Pancreas (tissue), 10 donors: ENCODE measurements around the gene ADD2. TPM values are rescaled to one million over a fixed set of nuclear protein-coding genes. Genes with fewer than 3 reads are reported as not detected.
"Not testable (repeated sequence)": the region's sequence is repeated elsewhere in the genome, so short reads cannot be mapped to it uniquely, and the experiment has no call there.

ENCODE experiments used
- ATAC-seq, 4 donors: fragments of 200-7000 bp; cut with Tn5 transposase; one replicate each; pipeline versions ENCODE4 v1.8.0 to v1.9.1; 2020; ENCODE audit warnings: mild to moderate bottlenecking in 4 of 4, moderate library complexity in 4 of 4
- DNase-seq, 6 donors: peaks; one replicate each; pipeline ENCODE4 v3.0.0-alpha.2; 2020
- FAIRE-seq: peaks from 2 replicates; lab custom pipeline; 2012; peaks lifted over from hg19 to GRCh38; lab: Jason Lieb, UNC
- H3K27ac ChIP-seq, 4 donors: fragments of 200-600 bp; sonication (generic); 1 replicate in 3 of 4; 2 replicates in 1 of 4; pipeline versions ENCODE4 v1.5.0 to v1.8.0; 2020
- H3K27me3 ChIP-seq, 4 donors: fragments of 200-600 bp; one replicate each; pipeline ENCODE4 v1.8.0; 2021
- H3K36me3 ChIP-seq, 3 donors: fragments of 200-600 bp; sonication (generic) in 1 of 3; one replicate each; pipeline versions ENCODE4 v1.5.0 to v1.8.0; 2020 to 2021
- H3K4me1 ChIP-seq, 3 donors: fragments of 200-600 bp; one replicate each; pipeline ENCODE4 v1.8.0; 2021
- H3K4me3 ChIP-seq, 4 donors: fragments of 200-600 bp; sonication (generic) in 2 of 4; one replicate each; pipeline versions ENCODE4 v1.5.0 to v1.8.0; 2020 to 2021
- H3K9me3 ChIP-seq, 4 donors: fragments of 200-600 bp; one replicate each; pipeline ENCODE4 v1.8.0; 2021
- WGBS, 2 donors: extraction: QIAGEN DNeasy Blood & Tissue Kit; methylation state at CpG; one replicate each; pipeline ENCODE4 v1.1.7; 2013; 5-methylcytosine and 5-hydroxymethylcytosine counted together
- intact Hi-C, 3 donors: fragments of 100-400 bp; cut with DNase I; formaldehyde crosslinking; loops; one replicate each; pipeline versions ENCODE4 v1.11.1 to v1.14.2; 2022
- polyA plus RNA-seq, 2 donors: library from polyadenylated mRNA; stranded (reverse); fragments of 200-250 nt; gene quantifications; one replicate each; pipeline ENCODE4 v1.2.3, GENCODE V29; 2013
- total RNA-seq, 6 donors: library from RNA; stranded (reverse); fragmentation: NEBNext Ultra II Directional in 4 of 6; extraction: Animal tissue kit (Norgen Biotek cat#: 25700) in 4 of 6; gene quantifications; one replicate each; pipeline versions ENCODE4 v1.2.1 to v1.2.4, GENCODE V29; 2021 to 2023
- TF ChIP-seq, protein P1 (sequence below), 4 donors: fragments of 200-600 bp; sonication (generic) in 3 of 4; IDR thresholded peaks; one replicate each; pipeline versions ENCODE4 v1.5.0 to v1.8.0; 2021; ENCODE audit warnings: antibody characterized with exemption in 4 of 4
- donor health status: healthy with polysubstance abuse.
- donor health status: DM: no; HTN: no; CAD: no; lungs with moderate emphysema.
- donor health status: DM: no; HTN: no; CAD: no.
- donor health status: control.
- donor health status: control.
- donor health status: Bipolar disorder and iron deficiency.
- donor health status: DM: yes; HTN: yes; CAD: no.
- donor health status: DM: no; HTN: no; CAD: no.
- donor health status: DM: no; HTN: no; CAD: no.
- donor health status: DM: yes; HTN: yes; CAD: no.

Gene ADD2
- total and polyA plus RNA-seq, 8 donors: 0.38 to 5.5 (median 3.3) TPM

DNA sequence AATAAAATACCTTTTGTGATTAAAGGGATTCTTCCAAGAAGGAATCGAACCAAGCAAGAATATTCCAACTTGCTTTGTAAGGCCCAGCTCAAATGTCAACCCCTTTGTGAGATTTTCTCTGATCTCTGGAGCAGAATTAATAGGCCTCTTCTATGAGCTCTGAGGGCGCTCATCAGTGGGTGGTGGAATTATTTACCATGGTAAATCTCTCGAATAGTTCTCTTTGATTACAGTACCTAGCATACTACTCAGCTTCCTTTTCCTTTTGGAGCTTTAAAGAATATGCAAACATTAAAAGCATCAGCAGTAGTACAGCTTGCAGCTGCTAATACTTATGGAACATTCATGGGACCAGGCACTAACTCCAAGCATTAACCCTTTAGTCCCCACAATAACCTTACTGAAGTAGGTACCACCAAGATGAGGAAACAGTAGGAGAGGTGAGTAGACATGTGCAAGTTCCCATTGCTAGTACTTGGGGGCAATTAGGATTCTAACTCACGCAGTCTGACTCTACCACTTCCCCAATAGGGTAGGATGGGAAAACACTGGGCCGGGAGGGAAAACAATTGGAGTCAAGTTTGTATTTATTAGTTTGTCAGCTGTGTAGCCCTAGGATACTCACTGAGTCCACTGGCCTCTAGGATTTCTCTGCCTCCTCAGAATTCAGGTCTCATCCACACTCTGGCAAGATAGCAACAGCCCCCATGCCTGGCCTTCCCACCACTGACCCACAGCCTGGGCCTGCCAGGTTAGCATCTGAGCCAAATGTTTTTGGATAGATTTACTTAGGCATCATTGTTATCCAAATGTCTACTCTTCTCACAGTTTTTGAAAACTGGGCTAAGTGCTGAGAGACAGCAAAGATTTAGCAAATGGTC is 21.7 kb downstream of the ADD2 start:
- H3K27ac ChIP-seq: no peak overlapping the region
- no peaks in the 10 kb centered on the region for H3K27me3 ChIP-seq
- ATAC-seq (no peak), FAIRE-seq (no peak), DNase-seq (no peak)
- no peaks in the 10 kb centered on the region for H3K4me1 ChIP-seq
- no peaks in the 10 kb centered on the region for H3K36me3 ChIP-seq
- TF ChIP-seq, protein P1, sequence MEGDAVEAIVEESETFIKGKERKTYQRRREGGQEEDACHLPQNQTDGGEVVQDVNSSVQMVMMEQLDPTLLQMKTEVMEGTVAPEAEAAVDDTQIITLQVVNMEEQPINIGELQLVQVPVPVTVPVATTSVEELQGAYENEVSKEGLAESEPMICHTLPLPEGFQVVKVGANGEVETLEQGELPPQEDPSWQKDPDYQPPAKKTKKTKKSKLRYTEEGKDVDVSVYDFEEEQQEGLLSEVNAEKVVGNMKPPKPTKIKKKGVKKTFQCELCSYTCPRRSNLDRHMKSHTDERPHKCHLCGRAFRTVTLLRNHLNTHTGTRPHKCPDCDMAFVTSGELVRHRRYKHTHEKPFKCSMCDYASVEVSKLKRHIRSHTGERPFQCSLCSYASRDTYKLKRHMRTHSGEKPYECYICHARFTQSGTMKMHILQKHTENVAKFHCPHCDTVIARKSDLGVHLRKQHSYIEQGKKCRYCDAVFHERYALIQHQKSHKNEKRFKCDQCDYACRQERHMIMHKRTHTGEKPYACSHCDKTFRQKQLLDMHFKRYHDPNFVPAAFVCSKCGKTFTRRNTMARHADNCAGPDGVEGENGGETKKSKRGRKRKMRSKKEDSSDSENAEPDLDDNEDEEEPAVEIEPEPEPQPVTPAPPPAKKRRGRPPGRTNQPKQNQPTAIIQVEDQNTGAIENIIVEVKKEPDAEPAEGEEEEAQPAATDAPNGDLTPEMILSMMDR (IDR thresholded peaks at IDR 0.05): no peak
- no peaks in the 10 kb centered on the region for H3K9me3 ChIP-seq
- no peak overlapping the region for H3K4me3 ChIP-seq
- WGBS, 2 donors: 67 to 82% methylated on average over 5 of the region's 5 CpGs
- intact Hi-C loops: no loop called here

GRCh38 chr2:70745276-70745825 is 22.6 kb downstream of the ADD2 start:
- WGBS, 2 donors: 74 to 81% methylated on average over 3 of the region's 3 CpGs
- H3K27me3 ChIP-seq: no peaks in the 10 kb centered on the region
- no peaks in the 10 kb centered on the region for H3K9me3 ChIP-seq
- FAIRE-seq (no peak), ATAC-seq (no peak), DNase-seq (no peak)
- H3K27ac ChIP-seq: no peak overlapping the region
- H3K4me3 ChIP-seq: no peak overlapping the region
- H3K36me3 ChIP-seq: no peaks in the 10 kb centered on the region
- intact Hi-C loops: no loop called here
- TF ChIP-seq, protein P1 (IDR thresholded peaks at IDR 0.05): no peak
- no peaks in the 10 kb centered on the region for H3K4me1 ChIP-seq

- FAIRE-seq (no peak), ATAC-seq (no peak), DNase-seq (no peak)
- Histone ChIP-seq H3K4me3 (no peak overlapping the region), H3K27ac (no peak overlapping the region), H3K9me3 (no peaks in the 10 kb centered on the region), H3K27me3 (no peaks in the 10 kb centered on the region), H3K36me3 (no peaks in the 10 kb centered on the region), H3K4me1 (no peaks in the 10 kb centered on the region)
- intact Hi-C loops: no loop called here
- 69 to 78% methylated on average over 3 of the region's 3 CpGs for WGBS, 2 donors
- TF ChIP-seq, protein P1 (IDR thresholded peaks at IDR 0.05): no peak
Measured at GRCh38 chr2:70744397-70744796, 23.6 kb downstream of the ADD2 start.

- FAIRE-seq (no peak), DNase-seq (no peak), ATAC-seq (no peak)
- TF ChIP-seq, protein P1 (IDR thresholded peaks at IDR 0.05): no peak
- Histone ChIP-seq H3K27me3 (no peaks in the 10 kb centered on the region), H3K9me3 (no peaks in the 10 kb centered on the region), H3K4me1 (no peaks in the 10 kb centered on the region), H3K27ac (no peak overlapping the region), H3K36me3 (no peaks in the 10 kb centered on the region), H3K4me3 (no peak overlapping the region)
- intact Hi-C loops: no loop called here
Measured at GRCh38 chr2:70743677-70744076, 24.3 kb downstream of the ADD2 start.

DNA sequence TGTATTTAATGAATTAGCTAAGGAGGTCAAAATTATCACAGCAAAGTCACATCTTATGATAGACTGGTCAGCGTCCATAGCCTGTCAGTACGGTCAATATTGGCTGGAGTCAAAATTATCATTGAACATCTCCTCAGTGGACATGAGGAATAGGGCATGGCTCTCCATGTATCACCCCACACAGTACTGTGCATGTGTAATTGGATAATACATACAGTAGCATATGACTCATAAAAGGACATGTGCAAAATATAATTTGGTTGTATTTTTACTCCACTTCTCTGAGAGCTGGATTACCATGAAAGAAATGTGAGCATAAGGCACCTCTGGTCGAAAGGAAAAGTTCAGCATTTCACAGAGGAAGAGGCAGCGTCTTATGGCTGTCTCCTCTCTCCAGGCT is 24.9 kb downstream of the ADD2 start:
- Histone ChIP-seq H3K4me3 (no peak overlapping the region), H3K27me3 (no peaks in the 10 kb centered on the region), H3K4me1 (no peaks in the 10 kb centered on the region), H3K9me3 (no peaks in the 10 kb centered on the region), H3K36me3 (no peaks in the 10 kb centered on the region), H3K27ac (no peak overlapping the region)
- TF ChIP-seq, protein P1 (IDR thresholded peaks at IDR 0.05): no peak
- ATAC-seq (no peak), FAIRE-seq (no peak), DNase-seq (no peak)
- intact Hi-C loops: no loop called here
- WGBS, 2 donors: 84 to 94% methylated on average over 4 of the region's 4 CpGs

DNA sequence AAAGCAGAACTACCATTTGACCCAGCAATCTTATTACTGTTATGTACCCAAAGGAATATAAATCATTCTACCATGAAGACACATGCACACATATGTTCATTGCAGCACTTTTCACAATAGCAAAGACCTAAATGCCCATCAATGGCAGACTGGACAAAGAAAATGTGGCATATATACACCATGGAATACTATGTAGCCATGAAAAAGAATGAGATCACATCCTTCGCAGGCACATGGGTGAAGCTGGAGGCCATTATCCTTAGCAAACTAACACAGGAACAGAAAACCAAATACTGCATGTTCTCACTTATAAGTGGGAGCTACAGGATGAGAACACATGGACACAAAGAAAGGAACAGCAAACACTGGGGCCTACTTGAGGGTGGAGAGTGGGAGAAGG is 28.5 kb downstream of the ADD2 start:
- H3K36me3 ChIP-seq, H3K27me3 ChIP-seq, H3K27ac ChIP-seq, ATAC-seq, H3K9me3 ChIP-seq, intact Hi-C loops, DNase-seq, H3K4me3 ChIP-seq, H3K4me1 ChIP-seq, FAIRE-seq: not testable (repeated sequence)
- 95 to 100% methylated on average over 1 of the region's 1 CpG for WGBS, 2 donors
